ENCODE data around the gene KLHL5. TPM values are rescaled to one million over a fixed set of nuclear protein-coding genes. Genes with fewer than 3 reads are reported as not detected.

The KLHL5 gene
- total RNA-seq, 2 experiments from 2014 or later, result 34.4 to 59.8 TPM

DNA sequence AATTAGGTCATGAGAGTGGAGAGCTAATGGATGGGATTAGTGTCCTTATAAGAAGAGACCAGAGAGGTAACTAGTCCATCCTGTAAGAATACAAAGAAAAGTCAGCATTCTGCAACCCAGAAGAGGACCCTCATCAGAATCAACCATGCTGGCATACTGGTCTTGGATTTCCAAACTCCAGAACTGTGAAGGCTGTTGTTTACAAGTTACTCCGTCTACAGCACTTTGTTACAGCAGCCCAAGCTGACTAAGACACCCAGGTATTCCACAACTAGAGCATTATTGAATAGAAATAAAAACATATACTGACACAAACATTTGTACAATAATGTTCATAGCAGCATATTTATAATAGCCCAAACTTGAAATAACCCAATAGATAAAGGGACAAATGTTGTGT lies 39.0 kb upstream of the KLHL5 start:
- no TSS peak for BruUV-seq (replicated peaks)
- no peak overlapping the region for H3K4me2 ChIP-seq (ENCODE audit: low read length)
- H3K4me1 ChIP-seq (ENCODE audit: insufficient read depth, low read length, poor library complexity, severe bottlenecking), result peaks cover 29% of the 10 kb centered on the region
- no peak overlapping the region for H3K4me3 ChIP-seq (ENCODE audit: low read depth, low read length, poor library complexity, severe bottlenecking)
- DNase-seq (ENCODE audit: low spot score), result no peak
- H3K79me2 ChIP-seq (ENCODE audit: insufficient read depth, low read depth, low read length), result peaks cover 58% of the 10 kb centered on the region
- H3K27ac ChIP-seq (ENCODE audit: low read depth, low read length, poor library complexity, severe bottlenecking), result no peak overlapping the region
- no peaks in the 10 kb centered on the region for H3K9me2 ChIP-seq (ENCODE audit: insufficient read depth, low read length)
- intact Hi-C loops (cut with micrococcal nuclease; ENCODE audit: unreplicated experiment), result no loop called here
- H3K36me3 ChIP-seq (ENCODE audit: insufficient read depth, low read length), result peaks cover 39% of the 10 kb centered on the region
- no peak for TF ChIP-seq EZH2phosphoT487 (IDR thresholded peaks at IDR 0.05; ENCODE audit: borderline replicate concordance, low read depth, low read length)
- TF ChIP-seq, protein P1, sequence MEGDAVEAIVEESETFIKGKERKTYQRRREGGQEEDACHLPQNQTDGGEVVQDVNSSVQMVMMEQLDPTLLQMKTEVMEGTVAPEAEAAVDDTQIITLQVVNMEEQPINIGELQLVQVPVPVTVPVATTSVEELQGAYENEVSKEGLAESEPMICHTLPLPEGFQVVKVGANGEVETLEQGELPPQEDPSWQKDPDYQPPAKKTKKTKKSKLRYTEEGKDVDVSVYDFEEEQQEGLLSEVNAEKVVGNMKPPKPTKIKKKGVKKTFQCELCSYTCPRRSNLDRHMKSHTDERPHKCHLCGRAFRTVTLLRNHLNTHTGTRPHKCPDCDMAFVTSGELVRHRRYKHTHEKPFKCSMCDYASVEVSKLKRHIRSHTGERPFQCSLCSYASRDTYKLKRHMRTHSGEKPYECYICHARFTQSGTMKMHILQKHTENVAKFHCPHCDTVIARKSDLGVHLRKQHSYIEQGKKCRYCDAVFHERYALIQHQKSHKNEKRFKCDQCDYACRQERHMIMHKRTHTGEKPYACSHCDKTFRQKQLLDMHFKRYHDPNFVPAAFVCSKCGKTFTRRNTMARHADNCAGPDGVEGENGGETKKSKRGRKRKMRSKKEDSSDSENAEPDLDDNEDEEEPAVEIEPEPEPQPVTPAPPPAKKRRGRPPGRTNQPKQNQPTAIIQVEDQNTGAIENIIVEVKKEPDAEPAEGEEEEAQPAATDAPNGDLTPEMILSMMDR (conservative IDR thresholded peaks at IDR 0.05; ENCODE audit: low read length), result no peak
- CTCF ChIA-PET (ENCODE audit: unreplicated experiment), result no interaction called here
- H4K20me1 ChIP-seq (ENCODE audit: insufficient read depth, low read length), result no peaks in the 10 kb centered on the region
- H2AFZ ChIP-seq (ENCODE audit: low read length), result no peak overlapping the region
- POLR2A ChIA-PET, result no interaction called here
- no peaks in the 10 kb centered on the region; the same call in 1 of the 2 replicates for H3K9me3 ChIP-seq (ENCODE audit: low read length)

DNA sequence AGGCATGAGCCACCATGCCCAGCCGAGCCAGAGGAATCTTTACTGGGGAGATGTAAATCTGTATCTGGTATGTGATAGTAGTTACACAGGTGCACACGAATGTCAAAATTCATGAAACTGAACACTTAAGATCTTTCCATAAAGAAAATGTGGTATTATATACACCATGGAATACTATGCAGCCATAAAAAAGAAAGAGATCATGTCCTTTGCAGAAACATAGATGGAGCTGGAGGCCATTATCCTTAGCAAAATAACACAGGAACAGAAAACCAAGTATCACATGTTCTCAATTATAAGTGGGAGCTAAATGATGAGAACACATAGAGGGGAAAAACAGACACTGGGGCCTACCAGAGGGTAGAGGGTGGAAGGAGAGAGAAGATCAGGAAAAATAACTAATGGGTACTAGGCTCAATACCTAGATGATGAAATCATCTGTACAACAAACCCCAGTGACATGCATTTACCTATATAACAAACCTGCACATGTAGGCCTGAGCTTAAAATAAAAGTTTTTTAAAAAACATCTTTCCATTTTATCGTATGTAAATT lies 37.6 kb upstream of the KLHL5 start:
- BruUV-seq (replicated peaks), result no TSS peak
- peaks cover 33% of the 10 kb centered on the region for H3K36me3 ChIP-seq (ENCODE audit: insufficient read depth, low read length)
- no peak overlapping the region for H3K4me2 ChIP-seq (ENCODE audit: low read length)
- H3K9me2 ChIP-seq (ENCODE audit: insufficient read depth, low read length), result no peaks in the 10 kb centered on the region
- intact Hi-C loops (cut with micrococcal nuclease; ENCODE audit: unreplicated experiment), result no loop called here
- no peak for DNase-seq (ENCODE audit: low spot score)
- H3K4me1 ChIP-seq (ENCODE audit: insufficient read depth, low read length, poor library complexity, severe bottlenecking), result peaks cover 42% of the 10 kb centered on the region
- no peaks in the 10 kb centered on the region; the same call in 1 of the 2 replicates for H3K9me3 ChIP-seq (ENCODE audit: low read length)
- no peak overlapping the region for H2AFZ ChIP-seq (ENCODE audit: low read length)
- no peak for TF ChIP-seq EZH2phosphoT487 (IDR thresholded peaks at IDR 0.05; ENCODE audit: borderline replicate concordance, low read depth, low read length)
- TF ChIP-seq, protein P1 (conservative IDR thresholded peaks at IDR 0.05; ENCODE audit: low read length), result no peak
- no peaks in the 10 kb centered on the region for H4K20me1 ChIP-seq (ENCODE audit: insufficient read depth, low read length)
- no peak overlapping the region for H3K4me3 ChIP-seq (ENCODE audit: low read depth, low read length, poor library complexity, severe bottlenecking)
- POLR2A ChIA-PET, result interaction anchor here (0.6 to 1.3 kb wide), 5 partner anchors 9 to 142 kb away, joined by 3 to 5 read pairs (median 4); no protein-coding TSS in a partner anchor
- H3K27ac ChIP-seq (ENCODE audit: low read depth, low read length, poor library complexity, severe bottlenecking), result no peak overlapping the region
- CTCF ChIA-PET (ENCODE audit: unreplicated experiment), result no interaction called here
- H3K79me2 ChIP-seq (ENCODE audit: insufficient read depth, low read depth, low read length), result peaks cover 72% of the 10 kb centered on the region

DNA sequence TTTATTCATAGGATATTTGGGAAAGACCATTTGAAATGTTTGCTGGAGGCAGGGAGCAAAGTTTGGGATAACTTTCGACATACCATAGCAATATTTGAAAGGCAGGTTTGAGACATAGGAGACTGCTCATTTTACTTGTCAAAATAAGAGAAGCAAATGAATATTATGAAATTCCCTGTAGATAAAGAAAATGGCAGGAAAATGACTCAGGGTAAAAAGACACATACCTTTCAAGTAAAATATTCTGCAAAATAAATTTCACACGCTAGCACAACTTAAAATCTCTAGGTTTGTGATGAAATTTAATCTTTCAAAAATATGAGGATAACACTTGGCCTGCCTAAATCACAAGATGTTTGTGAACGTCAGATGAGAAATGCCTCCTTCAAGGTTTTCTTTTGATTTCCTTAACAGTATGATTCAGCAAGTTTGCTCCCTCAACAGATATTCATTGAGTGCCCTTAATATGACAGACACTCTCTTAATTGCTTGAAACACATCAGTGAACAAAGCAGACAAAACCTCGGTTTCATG lies 36.4 kb upstream of the KLHL5 start:
- H3K9me3 ChIP-seq (ENCODE audit: low read length), result no peaks in the 10 kb centered on the region
- H3K4me1 ChIP-seq (ENCODE audit: insufficient read depth, low read length, poor library complexity, severe bottlenecking), result peaks cover 42% of the 10 kb centered on the region
- ChIA-PET POLR2A (interaction anchor here (1.2 kb wide), 1 partner anchor 18 kb away, joined by 7 read pairs; no protein-coding TSS in a partner anchor), CTCF (ENCODE audit: unreplicated experiment) (no interaction called here)
- peaks cover 84% of the 10 kb centered on the region for H3K79me2 ChIP-seq (ENCODE audit: insufficient read depth, low read depth, low read length)
- peak overlapping the region; percentile 48 for H3K4me2 ChIP-seq (ENCODE audit: low read length)
- no TSS peak for BruUV-seq (replicated peaks)
- H3K4me3 ChIP-seq (ENCODE audit: low read depth, low read length, poor library complexity, severe bottlenecking), result no peak overlapping the region
- H3K9me2 ChIP-seq (ENCODE audit: insufficient read depth, low read length), result no peaks in the 10 kb centered on the region
- H4K20me1 ChIP-seq (ENCODE audit: insufficient read depth, low read length), result no peaks in the 10 kb centered on the region
- H2AFZ ChIP-seq (ENCODE audit: low read length), result no peak overlapping the region
- no peak for TF ChIP-seq EZH2phosphoT487 (IDR thresholded peaks at IDR 0.05; ENCODE audit: borderline replicate concordance, low read depth, low read length)
- TF ChIP-seq, protein P1 (conservative IDR thresholded peaks at IDR 0.05; ENCODE audit: low read length), result no peak
- H3K27ac ChIP-seq (ENCODE audit: low read depth, low read length, poor library complexity, severe bottlenecking), result peak overlapping the region; percentile 93
- peak; percentile 24 for DNase-seq (ENCODE audit: low spot score)
- intact Hi-C loops (cut with micrococcal nuclease; ENCODE audit: unreplicated experiment), result loop anchor here (5.0 kb wide), 1 partner anchor 1172 kb away; the partner anchor contains the start of gene RHOH
- H3K36me3 ChIP-seq (ENCODE audit: insufficient read depth, low read length), result peaks cover 33% of the 10 kb centered on the region

Measured in OCI-LY7 (cell line).